Retina (tissue), 1 donor: Measurements from ENCODE around the gene PLD1.
"Not testable (repeated sequence)": the region's sequence is repeated elsewhere in the genome, so short reads cannot be mapped to it uniquely, and the experiment has no call there.

Source experiments
- DNase-seq: peaks from one replicate; pipeline ENCODE4 v3.0.0-alpha.2; 2016

Gene PLD1

GRCh38 chr3:171770689-171771620, 39.3 kb downstream of the PLD1 start:
- peak; percentile 15 for DNase-seq

- DNase-seq, result no peak
Observed at GRCh38 chr3:171769461-171769860, 40.8 kb downstream of the PLD1 start.

GRCh38 chr3:171768986-171769385, 41.3 kb downstream of the PLD1 start:
- no peak for DNase-seq

GRCh38 chr3:171768281-171768900, 41.9 kb downstream of the PLD1 start:
- DNase-seq, result no peak

- DNase-seq, result no peak
Observed at GRCh38 chr3:171765511-171765887, 44.8 kb downstream of the PLD1 start.

- no peak for DNase-seq
Observed at GRCh38 chr3:171763392-171763791, 46.9 kb downstream of the PLD1 start.

GRCh38 chr3:171760477-171760876, 49.8 kb downstream of the PLD1 start:
- no peak for DNase-seq

- DNase-seq, result no peak
Observed at GRCh38 chr3:171758109-171758508, 52.2 kb downstream of the PLD1 start.

- DNase-seq, result no peak
Observed at GRCh38 chr3:171757361-171758034, 52.8 kb downstream of the PLD1 start.

- DNase-seq, result no peak
Observed at GRCh38 chr3:171755656-171756055, 54.6 kb downstream of the PLD1 start.

GRCh38 chr3:171755015-171755589, 55.2 kb downstream of the PLD1 start:
- DNase-seq, result no peak

- DNase-seq, result no peak
Observed at GRCh38 chr3:171753665-171754408, 56.4 kb downstream of the PLD1 start.

GRCh38 chr3:171753025-171753472, 57.2 kb downstream of the PLD1 start:
- DNase-seq, result no peak

- DNase-seq, result no peak
Observed at GRCh38 chr3:171752329-171752728, 58.0 kb downstream of the PLD1 start.

- no peak for DNase-seq
Observed at GRCh38 chr3:171749124-171749523, 61.2 kb downstream of the PLD1 start.

- DNase-seq, result no peak
Observed at GRCh38 chr3:171748064-171748924, 62.0 kb downstream of the PLD1 start.

- no peak for DNase-seq
Observed at GRCh38 chr3:171747223-171747920, 62.9 kb downstream of the PLD1 start.

- DNase-seq, result not testable (repeated sequence)
Observed at GRCh38 chr3:171746320-171747222, 63.7 kb downstream of the PLD1 start.

GRCh38 chr3:171745577-171746319, 64.5 kb downstream of the PLD1 start:
- no peak for DNase-seq
